ENCODE measurements around the gene MORN1. TPM values are rescaled to one million over a fixed set of nuclear protein-coding genes. Genes with fewer than 3 reads are reported as not detected.

Gene MORN1
- total RNA-seq, 1 donor from 2014 or later = 5.3 TPM

GRCh38 chr1:2426540-2426939, 35.2 kb upstream of the MORN1 start:
- DNase-seq (no peak), ATAC-seq (no peak)
- intact Hi-C loops (cut with micrococcal nuclease) = no loop called here

- ATAC-seq (no peak), DNase-seq (no peak)
- intact Hi-C loops (cut with micrococcal nuclease) = no loop called here
Observed at GRCh38 chr1:2425892-2426291, 34.5 kb upstream of the MORN1 start.

GRCh38 chr1:2422523-2422922, 31.2 kb upstream of the MORN1 start:
- DNase-seq (no peak), ATAC-seq (no peak)
- intact Hi-C loops (cut with micrococcal nuclease) = no loop called here

- ATAC-seq = no peak
- DNase-seq = no peak
- intact Hi-C loops (cut with micrococcal nuclease) = no loop called here
Observed at GRCh38 chr1:2419416-2419815, 28.1 kb upstream of the MORN1 start.

- intact Hi-C loops (cut with micrococcal nuclease) = no loop called here
- DNase-seq = no peak
- no peak for ATAC-seq
Observed at GRCh38 chr1:2418791-2419320, 27.5 kb upstream of the MORN1 start.

GRCh38 chr1:2417833-2418225, 26.5 kb upstream of the MORN1 start:
- intact Hi-C loops (cut with micrococcal nuclease) = no loop called here
- DNase-seq (no peak), ATAC-seq (no peak)

- no peak for ATAC-seq
- DNase-seq = no peak
- intact Hi-C loops (cut with micrococcal nuclease) = no loop called here
Observed at GRCh38 chr1:2417083-2417832, 25.9 kb upstream of the MORN1 start.

- DNase-seq (no peak), ATAC-seq (no peak)
- intact Hi-C loops (cut with micrococcal nuclease) = no loop called here
Observed at GRCh38 chr1:2416403-2416802, 25.0 kb upstream of the MORN1 start.

GRCh38 chr1:2415801-2416208, 24.5 kb upstream of the MORN1 start:
- intact Hi-C loops (cut with micrococcal nuclease) = no loop called here
- ATAC-seq (no peak), DNase-seq (no peak)

- ATAC-seq (no peak), DNase-seq (no peak)
- intact Hi-C loops (cut with micrococcal nuclease) = no loop called here
Observed at GRCh38 chr1:2415337-2415736, 24.0 kb upstream of the MORN1 start.

- DNase-seq (peak; percentile 83), ATAC-seq (peak; percentile 35)
- intact Hi-C loops (cut with micrococcal nuclease) = no loop called here
Observed at GRCh38 chr1:2414297-2414958, 23.1 kb upstream of the MORN1 start.

- intact Hi-C loops (cut with micrococcal nuclease) = no loop called here
- DNase-seq (no peak), ATAC-seq (no peak)
Observed at GRCh38 chr1:2413495-2414296, 22.3 kb upstream of the MORN1 start.

- ATAC-seq = peak; percentile 40
- DNase-seq = no peak
- intact Hi-C loops (cut with micrococcal nuclease) = no loop called here
Observed at GRCh38 chr1:2412773-2413494, 21.6 kb upstream of the MORN1 start.

GRCh38 chr1:2412395-2412772, 21.0 kb upstream of the MORN1 start, which contains the start of gene PEX10:
Gene PEX10, minus strand, starts transcription at chr1:2412564. Its CDS starts 62 bp downstream, at chr1:2412502.
- intact Hi-C loops (cut with micrococcal nuclease) = no loop called here
- DNase-seq = peak; percentile 99
- ATAC-seq = peak; percentile 95

- ATAC-seq (peak; percentile 19), DNase-seq (no peak)
- intact Hi-C loops (cut with micrococcal nuclease) = no loop called here
Observed at GRCh38 chr1:2411801-2412394, 20.5 kb upstream of the MORN1 start.

GRCh38 chr1:2409745-2410144, 18.4 kb upstream of the MORN1 start:
- DNase-seq = no peak
- ATAC-seq = no peak
- intact Hi-C loops (cut with micrococcal nuclease) = no loop called here

- no peak for DNase-seq
- peak; percentile 12 for ATAC-seq
- intact Hi-C loops (cut with micrococcal nuclease) = no loop called here
Observed at GRCh38 chr1:2408859-2409276, 17.5 kb upstream of the MORN1 start.

GRCh38 chr1:2408456-2408855, 17.1 kb upstream of the MORN1 start:
- no peak for ATAC-seq
- intact Hi-C loops (cut with micrococcal nuclease) = no loop called here
- DNase-seq = no peak

GRCh38 chr1:2407991-2408275, 16.6 kb upstream of the MORN1 start:
- intact Hi-C loops (cut with micrococcal nuclease) = no loop called here
- ATAC-seq (no peak), DNase-seq (no peak)

Measured in left ventricle myocardium superior (tissue), 1 donor.